Nephron (organoid): ENCODE results near the gene ARHGAP31.
A peak's percentile ranks its signal among the peaks of the same experiment; 100 is the strongest.
"Not testable (repeated sequence)": the region's sequence is repeated elsewhere in the genome, so short reads cannot be mapped to it uniquely, and the experiment has no call there.

Experiments used
- H3K27ac Mint-ChIP-seq, 3 experiments: 2 replicates each; pipeline ENCODE4 v1.8.0; 2020; ENCODE audit warnings: mixed read lengths in 3 of 3, mild to moderate bottlenecking in 2 of 3, moderate library complexity in 1 of 3
- H3K27me3 Mint-ChIP-seq: 2 replicates; pipeline ENCODE4 v1.8.0; 2021; ENCODE audit warnings: low read depth, mild to moderate bottlenecking, moderate library complexity, mixed read lengths
- H3K36me3 Mint-ChIP-seq: 2 replicates; pipeline ENCODE4 v1.8.0; 2020; ENCODE audit warnings: low read depth, mixed read lengths
- H3K4me1 Mint-ChIP-seq: 2 replicates; pipeline ENCODE4 v1.8.0; 2020; ENCODE audit warnings: mixed read lengths
- H3K4me3 Mint-ChIP-seq, 3 experiments: 2 replicates each; pipeline ENCODE4 v1.8.0; 2020; ENCODE audit warnings: mild to moderate bottlenecking in 3 of 3, mixed read lengths in 3 of 3, moderate library complexity in 2 of 3
- H3K9me3 Mint-ChIP-seq: 2 replicates; pipeline ENCODE4 v1.8.0; 2020; ENCODE audit warnings: mixed read lengths
- TF ChIP-seq, protein P1 (sequence below), 3 experiments: fragments of 200-600 bp; sonication (generic); IDR thresholded peaks; one replicate each; pipeline ENCODE4 v1.5.0; 2021; ENCODE audit warnings: antibody characterized with exemption in 3 of 3; ENCODE audit not compliant: unreplicated experiment in 3 of 3

The ARHGAP31 gene

DNA sequence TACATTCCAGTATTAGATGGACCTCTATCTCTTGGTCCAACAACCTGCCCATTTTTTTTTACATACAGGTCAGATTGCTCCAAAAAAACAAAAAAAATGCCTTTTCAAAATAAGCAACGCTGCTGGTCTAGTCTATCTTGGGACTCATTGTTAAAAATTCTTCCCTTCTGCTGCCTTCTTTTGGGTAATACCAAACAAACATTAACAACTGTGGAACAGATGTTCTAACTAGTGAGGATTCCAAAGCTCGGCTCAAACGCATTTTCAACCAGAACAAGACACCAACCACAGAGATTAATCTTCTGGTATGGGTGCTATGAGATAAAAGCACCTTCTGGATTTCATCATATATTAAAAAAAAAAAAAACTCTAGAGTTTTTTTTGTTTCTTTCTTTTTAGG is 24.7 kb downstream of the ARHGAP31 start:
- Mint-ChIP-seq H3K9me3 (no peaks in the 10 kb centered on the region), H3K36me3 (peaks cover 5% of the 10 kb centered on the region), H3K27me3 (no peaks in the 10 kb centered on the region), H3K4me1 (peaks cover 74% of the 10 kb centered on the region), H3K27ac (peak overlapping the region; percentile 27 to 66 (median 48)), H3K4me3 (peak overlapping the region in 1 of 3 experiments; percentile 45)
- TF ChIP-seq, protein P1, sequence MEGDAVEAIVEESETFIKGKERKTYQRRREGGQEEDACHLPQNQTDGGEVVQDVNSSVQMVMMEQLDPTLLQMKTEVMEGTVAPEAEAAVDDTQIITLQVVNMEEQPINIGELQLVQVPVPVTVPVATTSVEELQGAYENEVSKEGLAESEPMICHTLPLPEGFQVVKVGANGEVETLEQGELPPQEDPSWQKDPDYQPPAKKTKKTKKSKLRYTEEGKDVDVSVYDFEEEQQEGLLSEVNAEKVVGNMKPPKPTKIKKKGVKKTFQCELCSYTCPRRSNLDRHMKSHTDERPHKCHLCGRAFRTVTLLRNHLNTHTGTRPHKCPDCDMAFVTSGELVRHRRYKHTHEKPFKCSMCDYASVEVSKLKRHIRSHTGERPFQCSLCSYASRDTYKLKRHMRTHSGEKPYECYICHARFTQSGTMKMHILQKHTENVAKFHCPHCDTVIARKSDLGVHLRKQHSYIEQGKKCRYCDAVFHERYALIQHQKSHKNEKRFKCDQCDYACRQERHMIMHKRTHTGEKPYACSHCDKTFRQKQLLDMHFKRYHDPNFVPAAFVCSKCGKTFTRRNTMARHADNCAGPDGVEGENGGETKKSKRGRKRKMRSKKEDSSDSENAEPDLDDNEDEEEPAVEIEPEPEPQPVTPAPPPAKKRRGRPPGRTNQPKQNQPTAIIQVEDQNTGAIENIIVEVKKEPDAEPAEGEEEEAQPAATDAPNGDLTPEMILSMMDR (IDR thresholded peaks at IDR 0.05; ENCODE audit: unreplicated experiment in 3 of 3): no peak

DNA sequence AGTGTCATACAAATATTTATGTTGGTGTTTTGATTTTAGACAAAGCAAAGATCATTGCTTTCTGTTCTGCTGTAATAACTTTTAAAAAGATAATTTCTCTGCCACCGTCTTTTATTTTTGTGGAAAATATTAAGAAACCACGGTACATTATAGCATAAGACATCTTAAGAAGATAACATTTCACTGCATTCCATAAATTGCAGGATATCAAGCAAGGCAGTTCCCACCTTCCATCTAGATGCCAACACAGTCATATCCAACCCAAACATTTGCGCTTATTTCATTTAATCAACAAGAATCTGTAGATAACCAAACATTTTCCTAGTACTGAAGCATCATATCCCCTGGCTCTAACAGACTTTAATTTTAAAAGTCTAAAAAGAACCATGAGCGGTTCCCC is 25.1 kb downstream of the ARHGAP31 start:
- Mint-ChIP-seq H3K27ac (peak overlapping the region; percentile 27 to 68 (median 61)), H3K9me3 (no peaks in the 10 kb centered on the region), H3K36me3 (peaks cover under 1% of the 10 kb centered on the region), H3K27me3 (no peaks in the 10 kb centered on the region), H3K4me1 (peaks cover 73% of the 10 kb centered on the region), H3K4me3 (peak overlapping the region in 2 of 3 experiments; percentile 40 to 46)
- TF ChIP-seq, protein P1 (IDR thresholded peaks at IDR 0.05; ENCODE audit: unreplicated experiment in 3 of 3): no peak

DNA sequence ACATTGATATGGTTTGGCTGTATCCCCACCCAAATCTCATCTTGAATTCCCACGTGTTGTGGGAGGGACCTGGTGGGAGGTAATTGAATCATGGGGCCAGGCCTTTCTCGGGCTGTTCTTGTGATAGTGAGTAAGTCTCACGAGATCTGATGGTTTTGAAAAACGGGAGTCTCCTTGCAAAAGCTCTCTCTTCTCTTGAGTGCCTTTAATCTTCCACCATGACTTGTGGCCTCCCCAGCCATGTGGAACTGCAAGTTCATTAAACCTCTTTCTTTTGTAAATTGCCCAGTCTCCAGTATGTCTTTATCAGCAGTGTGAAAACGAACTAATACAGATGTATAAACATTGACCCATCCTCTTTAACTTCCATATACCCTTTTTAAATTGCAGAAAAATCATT is 26.6 kb downstream of the ARHGAP31 start:
- H3K36me3 Mint-ChIP-seq, H3K27me3 Mint-ChIP-seq, H3K9me3 Mint-ChIP-seq: not testable (repeated sequence)
- peak overlapping the region; percentile 47 to 61 (median 57) for H3K4me3 Mint-ChIP-seq
- H3K27ac Mint-ChIP-seq: peak overlapping the region; percentile 9 to 68 (median 30)
- peaks cover 66% of the 10 kb centered on the region for H3K4me1 Mint-ChIP-seq

DNA sequence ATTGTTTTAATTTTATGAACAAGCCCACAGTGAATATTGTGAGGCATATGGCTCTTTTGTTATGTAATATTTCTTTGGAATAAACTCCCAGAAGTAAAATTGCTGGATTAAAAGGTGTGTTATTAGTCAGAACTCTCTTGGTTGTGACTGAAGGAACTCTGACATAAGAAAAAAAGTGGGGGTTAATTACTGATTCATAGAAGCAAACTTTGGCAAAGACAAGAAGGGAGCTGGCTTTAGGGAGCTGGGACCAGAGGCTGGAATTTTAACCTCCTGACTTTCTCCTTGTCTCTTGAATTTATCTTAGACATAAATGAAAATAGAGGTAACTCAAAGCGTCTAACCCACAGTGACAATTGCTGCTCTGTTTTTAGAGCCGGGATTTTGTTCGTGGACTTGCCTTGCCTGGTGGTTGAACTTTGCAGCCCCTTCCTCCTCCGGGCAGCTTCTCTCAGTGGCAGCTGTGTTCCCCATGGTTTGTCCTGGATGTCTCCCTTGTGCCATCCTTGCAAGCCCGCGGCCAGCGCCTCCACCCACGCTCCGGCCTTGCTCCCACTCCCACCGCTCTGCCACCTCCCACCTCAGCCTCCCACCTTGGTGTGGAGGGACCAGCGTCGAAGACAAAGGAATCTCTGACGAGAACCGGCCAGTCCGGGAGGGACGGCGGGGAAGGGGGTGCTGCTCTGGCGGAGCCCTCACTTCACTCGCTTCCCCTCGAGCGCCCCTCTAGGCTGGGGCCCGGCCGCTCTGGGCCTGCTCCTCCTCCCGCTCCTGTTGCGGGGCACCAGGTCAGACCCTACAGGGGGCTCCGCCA is 28.0 kb downstream of the ARHGAP31 start:
- Mint-ChIP-seq H3K27ac (peak overlapping the region; percentile 93 to 99 (median 98)), H3K4me1 (peaks cover 53% of the 10 kb centered on the region), H3K36me3 (no peaks in the 10 kb centered on the region)

DNA sequence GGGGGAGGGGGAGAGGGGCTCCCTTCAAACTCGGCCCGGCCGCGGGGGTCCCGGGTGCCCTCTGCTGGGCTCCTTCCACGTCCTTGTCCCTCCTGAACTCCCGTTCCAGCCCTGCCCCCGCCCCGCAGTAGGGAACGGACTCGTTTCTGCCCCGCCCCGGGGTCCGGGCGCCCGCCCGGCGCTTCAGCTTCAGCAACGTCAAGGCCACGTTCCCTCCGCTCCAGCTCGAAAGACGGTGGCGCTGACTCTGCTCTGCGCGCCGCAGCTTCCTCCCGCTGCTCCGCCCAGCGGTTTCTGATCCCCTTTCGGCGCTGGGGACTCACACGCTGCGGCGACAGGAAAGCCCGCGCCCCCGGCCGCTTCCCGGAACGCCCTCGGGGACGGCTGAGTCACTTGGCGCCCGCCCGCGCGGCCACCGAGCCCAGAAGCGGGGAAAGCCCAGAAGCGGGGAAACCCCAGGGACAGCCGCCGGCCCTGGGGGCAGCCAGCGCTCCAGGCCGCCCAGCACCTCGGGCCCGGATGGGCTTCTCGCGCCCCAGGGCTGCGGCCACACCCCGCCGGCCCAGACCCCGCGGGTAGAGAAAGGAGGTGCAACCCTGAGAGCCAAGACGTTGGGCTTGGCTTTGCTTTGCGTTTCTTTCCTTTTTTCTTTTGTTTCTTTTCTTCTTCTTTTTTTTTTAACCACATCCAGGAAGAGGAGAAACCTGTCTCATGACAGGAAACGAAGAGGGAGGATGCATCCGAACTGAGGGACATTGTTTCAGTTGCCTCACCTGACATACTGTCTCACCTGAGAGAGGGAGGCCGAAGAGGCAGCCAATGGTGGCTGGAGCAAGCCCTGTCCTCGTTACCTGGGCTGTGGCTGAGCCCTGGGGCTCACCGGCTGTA is 28.9 kb downstream of the ARHGAP31 start:
- peak overlapping the region; percentile 89 to 93 (median 93) for H3K4me3 Mint-ChIP-seq
- no peaks in the 10 kb centered on the region for H3K27me3 Mint-ChIP-seq
- peak overlapping the region; percentile 93 to 99 (median 98) for H3K27ac Mint-ChIP-seq
- TF ChIP-seq, protein P1 (IDR thresholded peaks at IDR 0.05; ENCODE audit: unreplicated experiment in 3 of 3): peak in 1 of 3 experiments; percentile 27
- no peaks in the 10 kb centered on the region for H3K36me3 Mint-ChIP-seq
- H3K9me3 Mint-ChIP-seq: no peaks in the 10 kb centered on the region
- H3K4me1 Mint-ChIP-seq: peaks cover 47% of the 10 kb centered on the region

More for the DNA sequence above, 28.0 kb downstream of the ARHGAP31 start:
- H3K9me3 Mint-ChIP-seq: no peaks in the 10 kb centered on the region
- H3K27me3 Mint-ChIP-seq: no peaks in the 10 kb centered on the region
- peak overlapping the region; percentile 89 to 93 (median 93) for H3K4me3 Mint-ChIP-seq
- TF ChIP-seq, protein P1 (IDR thresholded peaks at IDR 0.05; ENCODE audit: unreplicated experiment in 3 of 3): peak in 1 of 3 experiments; percentile 40

DNA sequence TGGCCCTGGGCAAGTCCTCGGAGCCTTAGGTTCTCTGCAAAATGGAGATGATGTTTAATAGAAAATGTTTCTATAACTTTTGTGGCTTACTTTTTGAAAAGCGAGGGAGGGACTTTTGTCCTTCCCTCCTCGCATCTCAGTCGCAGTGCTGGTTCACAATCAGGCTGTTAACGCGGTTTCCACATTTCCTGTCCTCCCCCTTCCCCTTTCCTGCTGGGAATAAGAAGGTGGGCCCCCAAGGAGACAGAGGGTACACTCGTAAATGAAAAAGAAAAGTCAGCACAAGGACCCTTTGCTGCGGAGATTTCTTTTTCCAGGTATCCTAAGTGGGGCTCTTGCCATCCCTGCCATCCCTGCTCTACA is 29.5 kb downstream of the ARHGAP31 start:
- TF ChIP-seq, protein P1 (IDR thresholded peaks at IDR 0.05; ENCODE audit: unreplicated experiment in 3 of 3): no peak
- Mint-ChIP-seq H3K27me3 (no peaks in the 10 kb centered on the region), H3K9me3 (no peaks in the 10 kb centered on the region), H3K4me1 (peaks cover 46% of the 10 kb centered on the region), H3K4me3 (peak overlapping the region; percentile 86 to 90 (median 87)), H3K27ac (peak overlapping the region; percentile 82 to 99 (median 95)), H3K36me3 (no peaks in the 10 kb centered on the region)
